Suppressor macrophage (primary cell): ENCODE measurements around the gene AQP3.
"Not testable (repeated sequence)": the region's sequence is repeated elsewhere in the genome, so short reads cannot be mapped to it uniquely, and the experiment has no call there.

ENCODE experiments used
- DNase-seq, 4 experiments: peaks; one replicate each; pipeline ENCODE4 v3.0.0-alpha.2; 2020 to 2022

The AQP3 gene

DNA sequence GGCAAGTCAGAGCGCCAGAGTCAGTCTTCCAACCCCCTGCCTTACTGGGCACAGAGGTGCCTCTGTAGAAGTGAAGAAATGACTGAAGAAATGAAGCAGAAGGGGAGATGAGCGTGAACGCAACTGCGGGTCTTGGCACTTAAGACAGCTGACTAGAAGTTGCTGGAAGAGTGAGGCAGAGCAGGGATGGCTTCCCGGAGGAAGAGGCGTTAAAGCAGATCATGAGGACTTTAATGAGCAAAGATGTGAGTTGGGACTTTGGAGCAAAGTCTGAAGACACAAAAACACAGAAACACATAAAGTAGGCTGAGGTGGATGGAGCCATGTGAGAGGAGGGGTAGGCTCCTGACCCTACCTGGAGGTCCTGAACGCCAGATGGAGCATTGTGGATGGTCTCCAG is 7.2 kb downstream of the AQP3 start:
- no peak for DNase-seq

DNA sequence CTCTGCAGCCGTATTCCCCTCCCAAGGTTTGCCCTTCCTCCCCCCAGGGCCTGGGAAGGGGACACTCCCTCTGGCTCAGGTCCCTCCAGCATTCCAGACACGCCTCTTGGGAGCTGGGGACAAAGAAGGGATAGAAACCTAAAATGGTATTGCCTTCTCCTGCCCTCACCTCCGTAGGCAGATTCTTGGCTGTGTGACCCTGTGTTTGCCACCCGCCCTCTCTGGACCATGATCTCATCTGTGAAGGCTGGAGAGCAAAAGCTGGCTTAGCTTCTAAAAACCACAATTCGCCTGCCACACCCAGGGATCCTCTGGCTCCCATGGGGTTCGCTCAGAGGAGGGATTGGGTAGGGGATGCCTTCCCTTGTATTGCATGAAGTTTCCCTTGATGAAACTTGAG is 7.7 kb downstream of the AQP3 start:
- no peak for DNase-seq

DNA sequence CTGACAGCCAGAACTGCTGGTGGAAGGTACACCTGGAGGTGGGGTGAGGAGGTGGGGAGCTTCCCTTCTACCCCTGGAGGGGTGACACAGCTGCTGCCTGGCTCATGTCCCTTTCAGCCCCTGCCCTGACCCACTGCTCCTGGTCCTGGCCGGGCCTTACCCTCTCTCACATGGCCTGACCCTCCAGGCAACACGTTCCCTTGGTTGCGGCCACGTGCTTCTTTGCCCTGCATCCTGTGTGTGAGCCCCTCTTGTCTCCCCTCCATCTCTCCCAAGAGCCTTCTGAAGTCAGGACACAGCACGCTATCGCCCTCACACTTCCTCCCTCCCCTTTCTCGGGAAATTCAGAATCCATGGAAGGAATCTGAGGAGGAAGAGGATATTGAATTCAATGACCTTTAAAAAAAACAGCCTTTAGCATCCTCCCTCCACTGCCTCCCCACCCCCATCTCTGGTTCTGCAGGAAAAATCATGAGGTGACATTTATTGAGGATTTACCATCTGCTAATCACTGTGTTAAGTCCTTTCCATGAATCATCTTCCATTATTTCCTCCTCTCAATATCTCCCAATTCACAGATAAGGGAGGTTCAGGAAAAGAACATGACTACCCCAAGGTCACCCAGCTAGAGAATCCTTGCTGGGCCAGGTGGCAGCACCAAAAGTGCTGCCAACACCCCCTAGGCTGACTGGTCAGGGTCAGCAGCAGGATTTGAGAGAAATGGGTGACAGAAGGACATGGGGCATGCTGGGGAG is 8.3 kb downstream of the AQP3 start:
- DNase-seq: no peak

DNA sequence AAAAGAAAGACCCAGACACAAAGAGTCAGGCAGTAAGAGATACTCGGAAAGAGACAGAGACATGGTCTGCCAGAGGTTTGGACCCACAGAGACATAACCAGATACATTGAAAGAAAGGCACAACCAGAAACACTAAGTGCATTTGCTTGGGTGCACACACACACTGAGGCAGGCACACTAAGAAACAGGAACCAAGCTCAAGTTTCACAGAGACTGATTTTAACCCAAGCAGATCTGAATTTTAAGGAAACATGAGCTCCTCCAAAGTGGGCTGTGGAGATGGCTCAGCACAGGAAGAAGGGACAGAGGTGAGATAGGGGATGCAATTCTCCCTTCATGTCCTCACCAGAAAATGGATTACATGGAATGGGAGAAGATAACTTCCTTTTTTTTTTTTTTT is 9.5 kb downstream of the AQP3 start:
- DNase-seq: peak in 3 of 4 experiments; percentile 26 to 32 (median 32)

DNA sequence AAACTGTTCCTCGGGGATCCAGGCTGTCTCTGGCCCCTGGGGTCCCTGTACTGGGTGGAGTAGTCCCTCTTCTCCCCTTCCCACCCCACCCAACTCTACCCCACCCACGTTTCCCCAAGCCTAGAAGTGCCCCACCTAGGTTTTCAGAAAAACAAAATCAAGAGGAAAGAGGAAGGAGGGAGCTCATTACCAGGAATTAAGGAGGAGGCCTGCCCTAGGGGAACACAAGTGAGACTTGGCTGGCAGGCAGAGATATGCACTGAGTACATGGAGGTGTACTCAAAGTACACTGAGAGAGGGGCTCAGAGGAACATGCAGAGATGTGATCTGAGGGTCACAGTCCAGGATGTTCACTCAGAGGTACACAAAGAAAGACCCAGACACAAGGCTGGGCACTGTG is 10.2 kb downstream of the AQP3 start:
- no peak for DNase-seq

DNA sequence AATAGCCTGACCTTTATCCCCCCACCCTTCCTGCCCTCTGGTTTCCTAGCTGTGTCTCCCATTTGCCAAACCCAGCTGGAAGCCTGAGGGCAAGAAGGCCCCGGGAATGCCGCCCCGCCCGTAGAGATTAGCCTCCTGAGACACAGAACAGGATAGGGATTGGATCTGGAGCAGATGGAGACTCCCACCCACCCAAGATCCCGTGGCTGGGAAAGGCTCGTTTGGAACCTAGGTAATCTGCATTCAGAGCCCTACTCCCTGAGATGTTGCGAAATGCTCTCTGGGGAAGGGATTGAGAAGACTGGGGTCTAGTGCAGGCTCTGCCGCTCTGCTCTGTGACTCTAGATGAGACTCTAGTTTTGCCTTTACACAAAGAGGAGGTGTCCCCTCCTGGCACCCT is 10.9 kb downstream of the AQP3 start:
- DNase-seq: no peak

DNA sequence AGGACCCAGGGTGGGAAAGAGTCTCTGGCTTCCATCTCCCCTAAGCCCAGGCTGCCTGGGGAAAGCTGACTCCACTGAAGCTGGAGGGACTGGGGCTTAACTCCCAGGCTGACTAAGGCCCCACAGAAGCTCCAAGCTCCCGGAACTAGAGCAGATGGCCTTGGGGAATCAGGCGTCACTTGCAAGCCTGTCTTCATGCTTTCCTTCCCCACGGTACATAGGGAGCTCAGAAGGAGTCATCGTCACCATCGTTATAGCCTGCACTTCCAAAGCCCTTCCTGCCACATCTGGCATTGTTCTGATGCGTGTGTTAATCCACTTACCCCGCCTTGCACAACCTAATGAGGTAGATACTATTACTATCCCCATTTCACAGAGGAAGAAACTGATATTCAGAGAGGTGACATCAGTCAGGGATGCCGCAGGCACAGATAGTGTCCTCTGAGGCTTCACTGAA is 11.5 kb downstream of the AQP3 start:
- DNase-seq: no peak

DNA sequence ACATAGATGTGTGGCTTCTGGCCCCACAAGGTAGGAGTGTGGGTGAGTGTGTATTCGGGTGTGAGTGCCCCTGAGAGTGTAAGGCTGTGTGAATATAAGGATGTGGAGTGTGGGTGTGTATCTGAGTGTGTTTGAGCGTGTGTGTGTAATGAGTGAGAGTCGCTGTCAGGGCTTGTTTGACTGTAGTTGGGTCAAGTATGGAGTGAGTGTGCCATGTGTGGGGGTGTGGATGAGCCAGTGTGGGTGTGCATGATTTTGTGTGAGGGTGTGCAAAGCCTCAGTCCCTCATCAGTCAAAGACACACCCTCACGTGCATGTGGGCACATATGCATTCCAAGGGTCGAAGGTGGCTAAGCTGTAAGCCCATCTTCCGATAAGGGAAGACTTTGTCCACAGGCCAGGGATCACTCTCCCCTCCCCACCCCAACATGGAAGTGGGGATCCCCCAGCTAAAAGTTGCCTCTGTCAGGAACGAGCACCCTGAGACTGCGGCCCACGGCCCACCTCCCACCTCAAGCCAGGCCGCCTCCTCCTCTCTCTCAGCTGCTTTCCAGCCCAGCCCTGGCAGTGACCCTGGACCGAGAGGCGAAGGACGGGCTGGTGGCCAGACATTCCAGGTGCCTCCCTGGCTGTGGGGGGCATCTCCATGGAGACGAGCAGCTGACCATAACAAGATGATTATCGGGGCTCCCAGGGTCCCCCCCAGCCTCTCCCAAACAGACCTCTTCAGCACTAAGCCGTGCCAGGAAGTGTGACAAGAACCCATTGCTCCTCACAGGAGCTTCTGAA is 12.9 kb downstream of the AQP3 start:
- DNase-seq: no peak

DNA sequence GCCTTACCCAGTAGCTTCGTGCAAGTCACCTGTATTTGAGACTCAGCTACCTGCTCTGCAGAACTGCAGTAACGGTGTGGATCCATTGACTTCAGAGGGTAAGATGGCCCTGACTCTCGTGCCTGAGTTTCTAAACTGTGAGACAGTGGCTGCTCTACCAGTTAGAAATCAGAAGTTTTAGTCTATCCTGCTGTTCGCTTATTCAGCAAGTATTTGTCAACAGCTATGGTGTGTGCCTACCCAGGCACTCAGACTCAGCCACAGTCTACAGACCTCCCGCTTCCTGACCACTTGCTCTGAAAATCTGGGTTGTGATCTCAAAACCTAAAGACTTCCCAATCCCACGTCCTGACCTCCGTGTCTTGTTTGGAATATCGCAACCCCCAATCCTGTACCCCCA is 13.5 kb downstream of the AQP3 start:
- DNase-seq: no peak

DNA sequence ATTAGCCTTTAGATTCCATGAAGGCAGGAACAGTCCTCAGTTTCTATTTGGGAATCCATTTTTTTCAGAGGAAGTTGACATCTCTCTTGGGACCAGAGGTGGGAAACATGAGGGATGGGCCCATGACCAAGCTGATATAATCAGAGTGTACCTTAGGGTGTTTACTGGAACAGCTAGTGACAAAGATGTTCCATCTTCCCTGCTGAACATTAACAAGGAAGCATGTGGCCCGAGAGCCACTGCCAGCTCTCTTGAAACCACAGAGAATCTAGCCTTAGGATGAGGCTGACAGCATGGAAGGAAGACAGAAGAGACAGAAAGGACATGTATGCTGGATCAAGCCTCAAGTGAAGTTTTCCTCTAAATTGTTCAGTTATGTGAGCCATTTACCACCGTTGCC is 16.0 kb downstream of the AQP3 start:
- no peak for DNase-seq

DNA sequence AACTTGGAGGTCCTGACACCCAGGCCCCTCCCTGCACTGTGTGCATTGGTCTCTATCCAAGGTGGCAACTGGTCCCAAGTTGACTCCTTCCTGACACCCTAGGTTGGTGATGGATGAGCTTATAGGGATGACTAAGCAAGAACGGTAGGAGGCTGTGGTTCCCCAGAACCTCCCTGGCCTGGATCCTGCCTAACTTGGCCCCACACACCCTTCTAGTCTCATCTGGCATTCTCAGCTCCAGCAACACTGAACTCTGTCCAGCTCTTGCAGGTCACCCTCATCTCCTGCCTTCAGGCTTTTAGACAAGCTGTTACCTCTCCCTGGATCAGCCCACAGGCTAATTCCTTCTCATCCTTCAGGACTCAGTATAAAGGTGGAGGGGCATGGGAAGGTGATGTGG is 16.5 kb downstream of the AQP3 start:
- no peak for DNase-seq

DNA sequence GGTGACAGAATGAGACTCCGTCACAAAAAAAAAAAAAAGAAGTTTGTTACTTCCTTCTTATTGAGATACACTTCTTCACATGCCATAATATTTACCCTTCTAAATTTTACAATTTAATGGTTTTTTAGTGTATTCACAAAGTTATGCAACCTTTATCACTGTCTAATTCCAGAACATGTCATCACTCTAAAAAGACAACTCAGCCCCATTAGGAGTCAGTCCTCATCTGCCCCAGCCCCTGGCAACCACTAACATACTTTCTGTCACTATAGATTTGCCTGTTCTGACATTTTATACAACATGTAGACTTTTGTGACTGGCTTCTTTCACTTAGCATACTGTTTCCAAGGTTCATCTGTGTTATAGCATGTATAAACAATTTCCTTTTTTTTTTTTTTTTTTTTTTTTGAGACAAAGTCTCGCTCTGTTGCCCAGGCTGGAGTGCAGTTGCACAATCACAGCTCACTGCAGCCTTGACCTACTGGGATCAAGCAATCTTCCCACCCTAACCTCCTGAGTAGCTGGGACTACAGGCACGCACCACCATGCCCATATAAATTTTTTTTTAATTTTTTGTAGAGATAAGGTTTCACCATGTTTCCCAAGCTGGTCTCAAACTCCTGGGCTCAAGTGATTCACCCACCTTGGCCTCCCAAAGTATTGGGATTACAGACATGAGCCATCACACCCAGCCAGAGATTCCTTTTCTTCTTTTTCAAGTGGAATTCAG is 18.0 kb downstream of the AQP3 start:
- DNase-seq: peak in 1 of 4 experiments; percentile 31

DNA sequence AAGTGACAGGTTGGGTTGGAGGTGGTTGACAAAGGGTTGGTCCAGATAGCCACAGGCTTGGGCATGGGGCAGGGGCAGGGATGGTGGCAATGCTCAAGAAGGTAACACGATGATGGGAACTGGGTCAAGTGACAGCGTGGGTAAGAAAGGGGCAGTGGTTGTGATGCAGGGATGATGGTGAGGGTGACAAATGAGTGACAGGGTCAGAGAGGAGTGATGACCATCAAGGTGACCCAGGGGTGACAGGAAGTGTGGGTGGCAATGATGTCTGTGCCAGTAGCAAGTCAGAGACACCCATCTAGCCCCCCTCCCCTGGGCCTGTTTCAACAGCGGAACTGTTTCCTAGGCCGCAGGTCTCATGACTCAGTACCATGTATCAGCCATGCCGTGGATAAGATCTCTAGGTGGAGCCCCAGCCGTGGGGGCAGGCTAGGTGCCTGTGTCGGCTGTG is 20.5 kb downstream of the AQP3 start:
- DNase-seq: no peak

DNA sequence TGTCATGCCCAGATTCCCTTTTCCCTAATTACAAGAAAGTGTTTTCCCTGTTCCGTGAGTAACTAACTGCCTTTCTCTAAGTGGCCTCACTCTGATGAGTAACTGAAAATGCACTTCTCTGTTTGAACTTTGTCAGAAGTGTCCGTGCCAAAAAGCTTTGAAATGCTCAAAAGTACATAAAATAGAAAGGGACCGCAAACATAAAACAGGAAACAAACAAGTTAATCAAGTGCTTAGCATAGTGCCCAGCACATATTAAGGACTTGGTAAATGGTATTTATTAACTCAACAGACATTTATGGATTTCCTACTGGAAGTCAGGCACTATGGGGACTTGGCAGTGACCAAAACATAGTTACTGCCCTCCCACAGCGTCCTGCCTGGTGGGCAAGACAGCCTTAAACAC is 22.3 kb downstream of the AQP3 start:
- DNase-seq: no peak

DNA sequence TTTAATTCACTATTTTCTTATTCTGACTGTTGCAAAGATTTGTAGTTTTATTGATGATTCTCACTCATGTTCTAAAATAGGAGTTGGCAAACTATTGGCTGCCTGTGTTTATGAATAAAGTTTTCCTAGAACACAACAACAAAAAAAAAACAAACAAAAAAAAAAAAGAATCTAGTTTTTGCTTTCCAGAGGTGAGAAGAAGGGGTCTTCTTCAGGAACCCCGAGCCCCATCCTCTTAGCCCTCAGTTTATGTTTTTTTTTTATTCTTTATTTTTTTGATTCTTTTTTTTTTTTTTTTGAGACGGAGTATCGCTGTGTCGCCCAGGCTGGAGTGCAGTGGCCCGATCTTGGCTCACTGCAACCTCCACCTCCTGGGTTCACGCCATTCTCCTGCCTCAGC is 22.9 kb downstream of the AQP3 start:
- DNase-seq: not testable (repeated sequence)

DNA sequence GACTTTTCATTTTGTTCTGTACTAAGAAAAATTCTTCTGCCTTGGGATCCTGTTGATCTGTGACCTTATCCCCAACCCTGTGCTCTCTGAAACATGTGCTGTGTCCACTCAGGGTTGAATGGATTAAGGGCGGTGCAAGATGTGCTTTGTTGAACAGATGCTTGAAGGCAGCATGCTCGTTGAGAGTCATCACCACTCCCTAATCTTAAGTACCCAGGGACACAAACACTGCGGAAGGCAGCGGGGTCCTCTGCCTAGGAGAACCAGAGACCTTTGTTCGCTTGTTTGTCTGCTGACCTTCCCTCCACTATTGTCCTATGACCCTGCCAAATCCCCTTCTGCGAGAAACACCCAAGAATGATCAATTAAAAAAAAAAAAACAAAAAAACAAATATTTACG is 23.4 kb downstream of the AQP3 start:
- not testable (repeated sequence) for DNase-seq

DNA sequence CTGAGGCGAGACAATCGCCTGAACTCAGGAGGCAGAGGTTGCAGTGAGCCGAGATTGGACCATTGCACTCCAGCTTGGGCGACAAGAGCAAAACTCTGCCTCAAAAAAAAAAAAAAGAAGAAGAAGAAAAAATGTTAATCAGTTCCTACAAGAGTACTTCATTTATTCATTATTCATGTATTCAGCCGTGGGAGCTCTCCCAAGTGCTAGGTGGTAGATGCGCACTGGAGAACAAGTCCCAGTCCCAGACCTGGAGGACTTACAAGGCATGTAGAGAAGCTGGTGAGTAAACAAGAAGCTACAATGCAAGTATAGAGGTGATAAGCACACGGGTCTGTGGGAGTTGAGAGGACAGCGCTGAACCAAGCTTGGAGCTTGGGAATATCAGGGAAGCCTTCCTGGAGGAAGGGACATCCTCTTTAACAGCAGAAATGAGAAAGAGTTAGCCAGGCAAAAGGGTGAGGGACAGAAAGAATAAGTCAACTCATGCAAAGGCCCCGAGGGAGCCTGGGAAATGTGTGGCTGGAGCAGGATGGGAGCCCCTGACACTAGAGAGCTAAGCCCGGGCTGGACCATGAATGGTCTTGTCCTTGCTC is 27.6 kb downstream of the AQP3 start:
- DNase-seq: no peak

DNA sequence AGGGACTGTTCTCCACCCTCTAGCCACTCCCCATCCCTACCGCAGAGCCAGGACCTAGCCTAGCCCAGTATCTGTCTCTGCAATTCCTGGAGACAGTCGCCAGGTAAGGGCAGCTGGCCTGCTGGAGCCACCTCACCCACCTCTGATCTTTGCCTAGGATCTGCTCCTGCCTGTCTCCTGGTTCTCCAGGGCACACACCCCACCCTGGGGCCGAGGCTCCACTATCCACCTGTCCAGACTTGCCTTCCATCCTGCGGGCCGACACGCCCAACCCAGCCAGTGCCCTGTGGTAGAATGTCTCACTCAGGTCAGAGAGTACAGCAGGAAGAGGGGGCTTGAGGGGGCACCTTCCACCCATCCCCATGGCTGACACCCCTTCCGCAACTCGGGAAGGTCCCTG is 29.3 kb downstream of the AQP3 start:
- DNase-seq: no peak

DNA sequence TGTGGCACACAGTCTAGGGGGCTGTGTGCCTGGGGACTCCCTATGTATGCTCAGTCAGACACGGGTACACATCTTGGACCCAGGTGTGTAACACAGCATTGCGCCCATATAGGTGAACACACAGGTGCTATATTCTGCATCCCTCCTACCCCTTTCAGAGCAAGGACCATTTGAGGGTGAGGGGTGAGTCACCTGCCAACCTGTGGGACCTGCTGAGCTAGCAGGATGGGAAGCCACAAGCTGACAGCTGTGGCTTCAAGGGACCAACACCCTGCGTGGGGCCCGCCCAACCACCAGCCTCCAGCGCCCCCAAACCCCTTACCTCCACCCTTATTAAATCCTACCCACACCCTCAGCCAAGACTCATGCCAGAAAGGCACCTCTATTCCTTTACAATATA is 30.4 kb downstream of the AQP3 start:
- DNase-seq: no peak

DNA sequence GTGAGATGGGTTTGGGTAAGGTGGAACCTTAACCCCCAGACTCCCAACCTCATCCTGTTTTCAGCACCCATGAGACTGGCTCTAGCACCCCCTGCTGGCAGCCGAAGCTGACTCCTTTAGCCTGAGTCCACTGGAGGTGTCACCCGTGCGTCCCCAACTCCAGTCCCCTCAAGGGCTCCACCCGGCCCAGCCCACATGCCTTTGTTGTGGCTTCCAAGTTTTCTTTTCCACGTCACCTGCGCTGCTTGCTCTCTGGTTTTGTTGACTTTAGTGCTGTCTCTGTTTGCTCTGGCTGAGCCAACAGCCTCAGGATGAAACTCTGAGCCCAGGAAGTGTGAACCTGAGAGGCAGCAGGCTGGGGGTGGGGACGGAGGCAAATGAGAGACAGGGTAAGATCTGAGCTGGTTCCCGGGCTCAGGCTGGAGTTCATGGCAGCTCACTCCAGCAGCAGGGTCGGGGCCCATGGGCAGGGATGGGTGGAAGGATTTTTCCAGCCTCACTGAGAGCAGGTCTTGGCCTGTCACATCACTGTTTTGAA is 31.8 kb downstream of the AQP3 start:
- peak; percentile 68 to 87 (median 74) for DNase-seq

DNA sequence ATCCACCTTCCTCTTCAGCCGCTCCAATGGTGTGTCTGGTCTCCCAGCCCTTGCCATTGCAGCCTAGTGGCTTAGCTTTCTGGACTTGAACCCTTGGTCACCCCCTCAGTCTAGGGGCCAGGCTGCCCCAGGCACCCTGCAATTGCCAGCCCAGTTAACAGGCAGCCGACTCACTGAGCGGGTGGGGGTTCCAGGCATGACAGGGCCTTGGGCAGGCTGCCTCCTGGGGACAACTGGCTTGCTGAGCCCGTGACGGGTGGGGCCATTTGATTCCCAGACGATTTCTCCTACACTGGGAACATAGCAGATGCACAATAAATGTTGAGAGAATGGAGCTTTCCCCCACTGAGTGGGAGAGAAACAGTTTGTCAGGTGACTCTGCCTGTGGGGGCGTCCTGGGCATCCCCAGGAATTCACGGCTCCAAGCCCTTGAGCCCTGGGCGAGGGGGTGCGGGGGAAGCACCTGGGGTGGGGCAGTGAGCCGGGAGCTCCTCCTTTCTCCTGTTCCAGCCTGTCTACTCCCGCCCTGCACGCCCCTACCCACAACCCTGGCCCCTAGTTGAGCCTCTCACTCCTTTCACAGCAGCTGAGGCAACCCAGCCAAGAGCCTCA is 32.4 kb downstream of the AQP3 start:
- no peak for DNase-seq

DNA sequence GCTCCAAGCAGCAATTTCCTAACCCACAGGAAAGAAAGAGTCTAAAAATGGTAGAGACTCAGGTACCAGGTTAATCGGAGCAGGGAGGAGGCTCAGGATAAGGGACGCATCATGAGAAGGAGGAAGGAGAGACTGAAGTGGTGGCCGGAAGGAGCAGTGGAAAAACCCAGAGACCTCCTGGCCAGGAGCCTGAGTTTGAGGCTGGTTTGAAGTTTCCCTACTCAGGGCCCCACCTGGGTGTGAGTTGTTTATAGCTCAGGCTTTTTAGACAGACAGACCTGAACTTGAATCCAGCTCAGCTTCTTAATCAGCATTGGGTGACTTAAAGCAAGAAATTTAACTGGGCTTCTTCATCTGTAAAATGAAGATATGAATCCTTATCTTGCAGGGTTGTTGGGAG is 33.1 kb downstream of the AQP3 start:
- DNase-seq: no peak
